Measurements from ENCODE around the gene EPHA10. TPM values are rescaled to one million over a fixed set of nuclear protein-coding genes. Genes with fewer than 3 reads are reported as not detected.
A peak's percentile ranks its signal among the peaks of the same experiment; 100 is the strongest.

Gene EPHA10
- total RNA-seq, result under 0.01 TPM in 2 replicates

DNA sequence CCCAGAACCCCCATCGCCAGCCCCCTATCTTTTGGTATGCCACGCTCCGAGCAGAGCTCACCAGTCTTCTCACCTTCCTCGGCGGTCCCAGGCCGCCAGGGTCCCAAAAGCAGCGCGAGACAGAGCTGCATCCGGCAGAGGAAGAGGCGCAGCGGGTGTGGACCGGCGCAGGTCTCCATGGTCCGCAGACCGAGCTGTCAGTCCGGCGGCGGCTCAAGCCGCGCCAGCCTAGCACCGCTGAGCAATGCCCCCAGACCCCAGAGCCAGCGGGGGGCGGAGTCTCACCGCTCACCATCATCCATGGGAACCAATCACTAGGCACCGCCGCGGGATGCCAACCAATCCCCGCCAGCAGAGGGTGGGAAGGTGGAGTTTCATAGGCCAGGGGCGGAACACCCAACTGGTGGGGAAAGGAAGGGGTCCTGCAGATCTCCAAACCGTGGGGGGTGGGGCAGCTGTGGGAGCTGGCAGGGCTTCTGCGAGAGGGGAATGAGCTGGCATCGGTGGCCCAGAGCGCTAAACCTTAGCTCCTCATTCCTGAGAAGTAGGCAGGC lies at the start of gene EPHA10:
Gene EPHA10, minus strand, starts transcription at position 233 of the 554 bp plus-strand sequence. Its CDS starts 54 bp downstream, at position 179.
- DNase-seq (ENCODE audit: low read depth in 2 of 2), result no peak

- no peak for DNase-seq (ENCODE audit: low read depth in 2 of 2)
Measured at GRCh38 chr1:37814252-37814651, 49.3 kb upstream of the EPHA10 start.

GRCh38 chr1:37813529-37814145 lies 48.7 kb upstream of the EPHA10 start:
- DNase-seq (ENCODE audit: low read depth in 2 of 2), result no peak

GRCh38 chr1:37811027-37811655 lies 46.2 kb upstream of the EPHA10 start:
- DNase-seq (ENCODE audit: low read depth in 2 of 2), result peak; percentile 77 to 86

DNA sequence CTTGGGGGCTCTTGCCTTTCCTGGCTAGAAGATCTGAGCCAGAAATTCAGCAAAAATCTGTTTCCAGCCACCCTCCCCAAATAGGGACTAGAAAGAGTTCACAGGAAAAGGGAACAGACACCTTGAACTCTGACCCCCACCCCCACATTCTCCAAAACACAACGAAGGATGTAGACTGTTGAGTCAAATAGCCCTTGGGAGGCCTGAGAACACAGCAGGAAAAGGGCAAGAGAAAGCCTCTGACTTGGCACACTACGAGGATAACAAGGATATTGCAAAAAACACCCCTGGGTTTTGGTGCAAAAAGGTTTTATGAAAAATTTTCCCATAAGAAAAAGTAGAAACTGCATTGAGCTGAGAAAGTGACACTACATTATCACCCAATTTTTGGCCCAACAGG lies 45.0 kb upstream of the EPHA10 start:
- no peak for DNase-seq (ENCODE audit: low read depth in 2 of 2)

DNA sequence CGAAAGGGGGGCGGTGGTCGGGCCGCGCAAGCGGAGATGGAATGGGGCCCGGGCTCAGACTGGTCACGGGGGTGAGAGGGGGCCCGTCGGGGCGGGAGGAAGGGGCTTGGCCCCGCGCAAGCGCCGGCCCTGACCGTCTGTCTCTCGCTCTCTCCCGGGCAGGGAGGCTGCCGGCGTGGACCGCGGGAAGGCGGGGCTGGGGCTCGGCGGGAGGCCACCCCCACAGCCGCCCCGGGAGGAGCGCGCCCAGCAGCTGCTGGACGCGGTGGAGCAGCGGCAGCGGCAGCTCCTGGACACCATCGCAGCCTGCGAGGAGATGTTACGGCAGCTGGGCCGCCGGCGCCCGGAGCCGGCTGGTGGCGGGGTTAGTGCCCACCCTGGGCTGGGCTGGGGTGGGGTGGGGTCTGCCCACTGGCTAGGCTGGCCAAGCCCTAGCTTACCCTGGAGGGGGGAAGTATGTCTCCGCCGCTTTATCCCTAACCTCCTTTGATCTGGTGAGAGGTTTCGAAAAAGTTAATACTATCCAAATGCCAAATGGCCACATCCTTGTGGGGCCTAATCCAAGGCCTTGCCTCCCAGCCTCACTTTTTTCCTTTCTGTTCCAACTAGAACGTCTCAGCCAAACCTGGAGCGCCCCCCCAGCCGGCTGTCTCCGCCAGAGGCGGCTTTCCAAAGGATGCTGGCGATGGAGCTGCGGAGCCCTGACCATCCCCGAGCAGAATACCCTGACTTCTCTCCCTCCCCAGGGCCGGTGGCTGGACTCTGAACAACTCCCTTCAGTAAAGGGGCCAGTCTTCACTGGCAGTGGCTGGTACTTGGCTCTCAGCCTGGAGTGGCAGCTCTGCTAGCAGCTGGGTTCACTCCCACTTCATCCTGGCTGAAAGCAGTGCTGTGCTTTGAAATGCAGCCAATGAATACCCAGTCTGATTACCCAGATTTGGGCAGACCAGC lies 43.7 kb upstream of the EPHA10 start:
- peak; percentile 40 to 77 for DNase-seq (ENCODE audit: low read depth in 2 of 2)

DNA sequence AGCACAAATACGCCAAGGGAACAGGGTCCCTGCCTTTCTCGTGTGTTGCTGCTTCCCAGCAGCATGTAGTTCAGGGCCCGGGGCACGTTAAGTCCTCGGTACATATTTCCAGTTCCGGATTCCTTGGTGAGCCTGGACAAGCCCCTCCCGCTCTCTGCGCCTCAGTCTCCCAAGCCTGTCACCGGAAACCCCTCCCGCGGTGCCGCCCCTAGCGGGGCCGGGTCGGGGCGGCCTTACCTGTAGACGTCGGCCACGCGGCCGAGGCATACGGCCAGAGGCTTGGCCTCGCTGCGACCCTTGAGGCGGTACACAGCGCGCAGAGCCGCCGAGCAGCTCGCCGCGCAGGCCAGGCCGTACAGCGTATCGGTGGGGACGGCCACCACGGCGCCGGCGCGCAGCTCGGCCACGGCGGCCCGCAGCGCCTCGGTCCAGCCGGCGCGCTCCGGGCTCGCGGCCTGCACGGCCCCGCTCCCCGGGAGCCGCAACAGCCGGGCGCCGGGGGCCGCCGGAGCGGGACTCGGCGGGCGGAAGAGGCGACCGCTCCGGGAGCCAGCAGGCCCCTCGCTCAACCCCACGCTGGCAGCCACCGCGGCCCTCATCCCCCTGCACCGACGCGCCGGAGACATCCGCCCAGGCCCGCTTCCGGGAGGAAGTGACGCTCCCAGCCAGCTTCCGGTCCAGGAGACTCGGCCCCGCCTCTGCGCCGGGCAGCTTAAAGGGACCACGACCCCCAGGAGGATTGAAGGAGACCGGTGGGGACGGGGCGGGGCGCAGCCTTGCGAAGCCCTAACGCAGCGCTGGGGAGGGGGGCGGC lies 42.8 kb upstream of the EPHA10 start, which contains the start of the genes C1orf122 and YRDC:
Gene C1orf122, plus strand, starts transcription at position 236 of the 814 bp plus-strand sequence. CDS start 615 bp downstream, outside the sequence.
Gene YRDC, minus strand, starts transcription at position 654 of the 814 bp plus-strand sequence. Its CDS starts 28 bp downstream, at position 626.
- DNase-seq (ENCODE audit: low read depth in 2 of 2), result peak; percentile 86 to 96

DNA sequence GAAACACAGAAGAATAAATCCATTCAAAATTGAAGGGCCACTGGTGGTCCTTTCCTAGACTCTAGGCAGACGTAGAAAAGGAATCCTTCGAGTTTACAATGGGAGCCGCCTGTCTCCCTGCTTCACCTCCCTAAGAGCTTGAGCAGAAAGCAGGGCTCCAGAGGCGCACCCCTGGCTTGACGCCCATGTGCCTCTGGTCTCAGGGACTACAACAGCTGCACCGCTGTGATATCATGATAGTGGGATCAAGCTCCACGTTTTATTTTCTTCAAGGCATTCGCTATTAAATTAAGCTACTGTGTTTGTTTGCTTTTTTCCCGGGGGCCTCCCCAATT lies 42.3 kb upstream of the EPHA10 start:
- peak in 1 of 2 donors; percentile 12 for DNase-seq (ENCODE audit: low read depth in 2 of 2)

GRCh38 chr1:37802439-37802838 lies 37.5 kb upstream of the EPHA10 start:
- DNase-seq (ENCODE audit: low read depth in 2 of 2), result no peak

GRCh38 chr1:37797750-37798345 lies 32.9 kb upstream of the EPHA10 start:
- DNase-seq (ENCODE audit: low read depth in 2 of 2), result no peak

DNA sequence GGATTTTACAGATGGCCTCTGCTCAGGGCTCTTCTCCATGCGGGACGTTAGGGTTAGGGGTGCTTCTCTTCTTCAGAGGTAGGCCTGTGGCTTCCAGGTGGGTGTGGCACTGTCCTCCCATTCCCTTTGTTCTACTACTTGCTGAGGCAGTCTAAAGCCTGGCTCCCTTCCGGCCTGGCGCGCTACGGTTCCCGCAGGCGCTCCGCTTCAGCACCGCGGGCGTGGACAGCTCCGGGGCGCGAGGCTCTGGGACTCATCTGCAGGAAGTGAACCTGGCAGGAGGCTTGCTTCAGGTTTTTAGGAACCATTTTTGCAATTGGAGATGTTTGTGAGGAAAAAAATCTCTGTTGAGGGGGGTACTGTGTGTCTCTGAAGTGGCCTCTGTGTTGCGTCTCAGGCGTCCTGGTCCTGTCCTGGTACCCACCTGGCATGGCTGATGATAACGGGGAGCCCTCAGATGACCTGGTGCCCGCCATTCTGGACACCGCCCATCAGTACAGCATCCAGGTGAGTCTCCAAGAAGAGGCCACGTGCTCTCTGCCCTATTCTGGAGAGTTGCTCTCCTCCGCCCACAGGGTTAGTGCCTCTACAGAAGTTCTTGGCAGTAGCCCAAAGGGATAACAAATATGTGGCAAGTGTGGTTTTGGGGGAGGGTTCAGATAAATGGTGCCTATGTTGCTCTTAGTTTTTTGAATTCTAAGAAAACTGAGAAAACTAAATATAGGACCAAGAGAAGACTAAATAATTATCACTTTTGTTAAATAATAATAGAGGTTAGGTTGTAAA lies 30.6 kb upstream of the EPHA10 start:
- peak in 1 of 2 donors; percentile 50 for DNase-seq (ENCODE audit: low read depth in 2 of 2)

DNA sequence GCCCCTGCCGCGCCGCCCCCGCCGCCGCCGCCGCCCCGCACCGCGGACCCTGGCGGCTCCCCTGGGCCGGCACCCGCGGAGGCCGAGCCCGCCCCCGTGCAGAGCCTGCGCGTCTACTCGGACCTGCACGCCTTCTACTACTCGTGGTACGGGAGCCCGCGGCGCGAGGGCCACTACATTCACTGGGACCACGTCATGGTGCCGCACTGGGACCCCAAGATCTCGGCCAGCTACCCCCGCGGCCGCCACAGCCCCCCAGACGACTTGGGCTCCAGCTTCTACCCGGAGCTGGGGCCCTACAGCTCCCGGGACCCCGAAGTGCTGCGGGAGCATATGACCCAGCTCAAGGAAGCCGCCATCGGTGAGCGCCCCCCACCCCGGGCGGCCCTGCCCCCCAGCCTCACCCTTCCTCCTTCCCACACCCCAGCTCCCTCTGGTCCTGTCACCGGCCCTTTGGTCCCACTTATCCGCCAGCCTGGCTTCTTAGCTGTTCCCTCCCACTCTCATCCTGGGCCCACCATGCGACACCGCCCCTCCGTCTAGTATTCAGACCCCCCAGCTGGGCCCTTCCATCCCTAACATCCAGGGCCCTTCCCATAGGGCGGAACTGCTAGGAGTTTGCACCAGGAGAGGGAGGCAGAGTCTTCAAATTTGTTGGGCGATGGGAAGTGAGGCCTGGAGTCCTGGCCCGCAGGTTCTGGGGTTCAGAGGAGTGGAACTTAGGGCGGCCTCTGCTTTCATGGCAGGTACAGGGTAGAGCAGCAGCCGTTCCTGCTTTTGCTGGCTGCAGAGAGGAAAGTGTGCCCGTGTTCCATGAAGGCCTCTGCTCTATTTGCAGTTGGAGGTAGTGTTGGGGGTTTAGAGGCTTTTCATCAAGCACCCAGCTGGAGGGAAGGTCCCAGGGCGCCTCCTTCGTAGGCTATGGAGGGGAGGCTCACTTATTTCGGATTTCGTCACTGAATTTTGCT lies 29.7 kb upstream of the EPHA10 start:
- DNase-seq (ENCODE audit: low read depth in 2 of 2), result no peak

DNA sequence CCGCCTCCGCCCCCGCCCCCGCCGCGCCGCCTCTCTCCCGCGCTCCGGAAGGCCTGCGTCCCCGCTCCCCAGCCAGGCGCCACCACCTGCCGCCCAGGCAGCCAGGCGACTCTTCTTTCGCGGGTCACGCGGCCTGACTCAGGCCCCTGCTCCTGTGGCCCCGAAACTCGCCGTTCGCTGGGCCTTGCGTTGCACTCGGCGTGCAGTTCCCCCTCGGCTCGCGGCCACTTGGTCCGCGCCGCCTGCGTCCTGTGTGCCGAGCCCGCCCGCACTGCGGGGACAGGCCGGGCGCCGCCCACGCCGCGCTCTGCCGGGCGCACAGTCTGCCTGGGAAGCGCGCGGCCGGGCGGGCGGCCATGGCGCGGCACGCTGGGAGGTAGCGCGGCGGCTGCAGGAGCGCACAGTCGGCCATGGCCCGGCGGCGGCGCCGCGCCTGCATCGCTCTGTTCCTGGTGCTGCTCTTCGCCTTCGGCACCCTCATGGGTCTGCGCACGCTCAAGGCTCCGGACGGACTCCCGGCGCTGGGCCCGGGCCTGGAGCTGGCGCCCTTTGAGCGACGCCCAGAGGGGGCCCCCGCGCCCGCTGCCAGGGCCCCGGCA lies 29.0 kb upstream of the EPHA10 start, which contains the start of gene MANEAL:
Gene MANEAL, plus strand, starts transcription at position 75 of the 599 bp plus-strand sequence. Its CDS starts 336 bp downstream, at position 411.
- DNase-seq (ENCODE audit: low read depth in 2 of 2), result peak in 1 of 2 donors; percentile 64

DNA sequence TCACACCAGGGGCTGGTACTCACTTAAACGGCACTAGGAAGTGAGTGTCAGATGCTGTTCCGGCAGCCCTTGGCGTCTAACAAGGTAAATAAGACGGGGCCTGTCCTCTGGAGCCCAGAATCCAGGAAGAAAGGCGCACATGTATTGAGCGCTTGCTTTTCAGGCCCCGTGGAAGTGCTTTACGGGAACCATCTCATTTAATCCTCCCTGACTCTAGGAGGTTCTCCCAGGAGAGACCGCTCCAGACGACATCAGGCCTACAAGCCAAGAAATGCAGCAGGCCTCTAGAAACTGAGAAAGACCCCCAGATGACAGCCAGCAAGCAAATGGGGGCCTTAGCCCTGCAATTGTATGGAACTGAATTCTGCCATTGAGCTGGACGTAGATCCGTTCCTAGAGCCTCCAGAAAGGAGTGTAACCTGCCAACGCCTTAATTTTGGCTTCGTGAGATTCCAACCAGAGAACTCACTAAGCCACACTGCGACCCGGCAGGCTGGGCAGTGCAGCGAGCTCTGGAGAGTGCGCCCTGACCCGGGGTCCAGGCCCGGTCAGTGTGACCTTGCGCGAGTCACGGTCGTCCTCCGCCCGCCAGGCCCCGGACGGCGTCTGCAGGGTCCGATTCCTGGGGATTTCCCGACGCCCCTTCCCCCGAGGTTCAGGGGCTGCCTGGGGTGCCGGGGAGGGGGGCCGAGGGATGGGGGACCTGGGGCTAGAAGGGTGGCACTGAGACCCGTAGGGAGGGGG lies 28.2 kb upstream of the EPHA10 start:
- no peak for DNase-seq (ENCODE audit: low read depth in 2 of 2)

DNA sequence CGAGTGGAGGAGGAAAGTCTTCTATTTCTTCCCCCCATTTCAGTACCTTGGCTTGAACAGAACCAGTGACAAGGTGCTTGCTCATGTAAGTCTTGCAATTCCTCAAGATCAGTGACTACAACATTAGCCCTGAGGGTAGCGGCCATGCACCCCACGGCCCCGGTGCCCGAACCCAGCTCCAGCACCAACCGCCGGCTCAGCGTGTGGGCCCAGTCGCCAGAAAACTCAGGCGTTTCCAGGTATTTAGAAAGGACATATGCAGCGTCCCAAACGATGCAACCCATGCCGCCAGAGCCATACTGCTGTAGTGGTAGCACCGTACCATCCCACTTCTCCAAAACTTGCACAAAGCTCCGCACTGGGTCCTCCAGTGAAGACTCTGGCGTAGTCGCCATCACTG lies 17.6 kb upstream of the EPHA10 start:
- DNase-seq (ENCODE audit: low read depth in 2 of 2), result no peak

GRCh38 chr1:37778654-37779053 lies 13.7 kb upstream of the EPHA10 start:
- DNase-seq (ENCODE audit: low read depth in 2 of 2), result no peak

GRCh38 chr1:37776946-37777516 lies 12.1 kb upstream of the EPHA10 start:
- no peak for DNase-seq (ENCODE audit: low read depth in 2 of 2)
